GM12878 (cell line): Measurements from ENCODE around the gene C15orf39. TPM values are rescaled to one million over a fixed set of nuclear protein-coding genes. Genes with fewer than 3 reads are reported as not detected.
A peak's percentile ranks its signal among the peaks of the same experiment; 100 is the strongest.

Experiments
- ATAC-seq: fragments of 200-7000 bp; cut with Tn5 transposase; 3 replicates; pipeline ENCODE4 v1.9.1; 2020; ENCODE audit warnings: mild to moderate bottlenecking, moderate library complexity
- BruUV-seq: library from RNA; stranded (reverse); fragments of 400-500 nt; replicated peaks from 2 replicates; lab custom pipeline; 2021; lab: Mats Ljungman, UMichigan
- CTCF ChIA-PET: fragments of 300-600 bp; sonication (Branson Sonifier 250); formaldehyde crosslinking; extraction: SDS; loops from one replicate; lab custom pipeline; 2021; ENCODE audit warnings: inconsistent platforms; lab: Yijun Ruan, JAX
- POLR2A ChIA-PET: fragments of 350-600 bp; formaldehyde crosslinking; extraction: SDS; loops from one replicate; lab custom pipeline; 2021; ENCODE audit warnings: inconsistent platforms; lab: Charles Lee
- RAD21 ChIA-PET: fragments of 300-600 bp; sonication (Branson Sonifier 250); formaldehyde crosslinking; loops from one replicate; lab custom pipeline; 2023; ENCODE audit warnings: antibody characterized with exemption; ENCODE audit not compliant: unreplicated experiment; lab: Charles Lee
- SMC1A ChIA-PET: fragments of 300-600 bp; sonication (Branson Sonifier 250); formaldehyde crosslinking; loops from one replicate; lab custom pipeline; 2023; ENCODE audit not compliant: unreplicated experiment, uncharacterized antibody; lab: Charles Lee
- DNase-seq: peaks from one replicate; pipeline ENCODE4 v3.0.0-alpha.2; 2011; ENCODE audit warnings: low read depth, low spot score
- FAIRE-seq: peaks from 3 replicates; lab custom pipeline; 2011; peaks lifted over from hg19 to GRCh38; lab: Jason Lieb, UNC
- H2AFZ ChIP-seq: 2 replicates; pipeline ENCODE4 v1.6.0; 2011; ENCODE audit warnings: low read depth, low read length, control low read depth; ENCODE audit not compliant: control insufficient read depth
- H3K27ac ChIP-seq: 2 replicates; pipeline ENCODE4 v1.5.1; 2011; ENCODE audit warnings: control low read depth; ENCODE audit not compliant: control insufficient read depth, insufficient read depth
- H3K27me3 ChIP-seq, 2 experiments: replicated peaks in 1 of 2; 2 replicates each; pipeline versions ENCODE4 v1.6.0 to v1.6.1; 2011; ENCODE audit warnings: low read length in 1 of 2; ENCODE audit not compliant: control insufficient read depth in 2 of 2, insufficient read depth in 2 of 2
- H3K36me3 ChIP-seq, 2 experiments: 2 replicates each; pipeline ENCODE4 v1.5.1; 2011; ENCODE audit warnings: low read length in 1 of 2; ENCODE audit not compliant: control insufficient read depth in 2 of 2, insufficient read depth in 2 of 2
- H3K4me1 ChIP-seq: 2 replicates; pipeline ENCODE4 v1.6.1; 2011; ENCODE audit warnings: mild to moderate bottlenecking, low read length, moderate library complexity, mixed read lengths; ENCODE audit not compliant: control insufficient read depth, insufficient read depth
- H3K4me2 ChIP-seq: 2 replicates; pipeline ENCODE4 v1.6.0; 2011; ENCODE audit warnings: control low read depth; ENCODE audit not compliant: control insufficient read depth, insufficient read depth
- H3K4me3 ChIP-seq: fragments of 200-600 bp; sonication (generic); 2 replicates; pipeline ENCODE4 v1.5.1; 2016
- H3K79me2 ChIP-seq: 2 replicates; pipeline ENCODE4 v1.6.0; 2011; ENCODE audit warnings: low read length; ENCODE audit not compliant: control insufficient read depth, insufficient read depth
- H3K9ac ChIP-seq: 2 replicates; pipeline ENCODE4 v1.8.0; 2011; ENCODE audit warnings: low read length, control low read depth, mixed read lengths; ENCODE audit not compliant: control insufficient read depth, insufficient read depth
- H3K9me3 ChIP-seq: replicated peaks from 3 replicates; pipeline ENCODE4 v1.5.1; 2011; ENCODE audit warnings: mild to moderate bottlenecking, low read length; ENCODE audit not compliant: control insufficient read depth, insufficient read depth
- H4K20me1 ChIP-seq: 2 replicates; pipeline ENCODE4 v1.6.0; 2011; ENCODE audit not compliant: control insufficient read depth, insufficient read depth
- MAX ChIP-seq: IDR thresholded peaks from 2 replicates; pipeline ENCODE4 v1.6.1; 2012; ENCODE audit warnings: low read depth, low read length, improper control_type of control experiment
- NFXL1 ChIP-seq: fragments of 450-650 bp; IDR thresholded peaks from 2 replicates; pipeline ENCODE4 v1.6.1; 2017; ENCODE audit warnings: antibody characterized with exemption, mild to moderate bottlenecking, borderline replicate concordance
- PKNOX1 ChIP-seq: fragments of 450-650 bp; IDR thresholded peaks from 2 replicates; pipeline ENCODE4 v1.6.1; 2016; ENCODE audit warnings: mild to moderate bottlenecking
- POLR2A ChIP-seq: IDR thresholded peaks from 2 replicates; pipeline ENCODE4 v1.6.1; 2011; ENCODE audit warnings: low read depth, mild to moderate bottlenecking, low read length
- POLR2AphosphoS5 ChIP-seq: IDR thresholded peaks from 2 replicates; pipeline ENCODE4 v1.6.1; 2011; ENCODE audit warnings: mild to moderate bottlenecking, low read length, inconsistent platforms
- POU2F2 ChIP-seq: IDR thresholded peaks from 3 replicates; pipeline ENCODE4 v1.6.1; 2011; ENCODE audit warnings: low read depth, mild to moderate bottlenecking, low read length, borderline replicate concordance
- SMAD5 ChIP-seq: IDR thresholded peaks from 2 replicates; pipeline ENCODE4 v1.6.1; 2016; ENCODE audit warnings: antibody characterized with exemption, low read depth
- WGBS: methylation state at CpG from one replicate; pipeline ENCODE4 v1.1.6; 2016; ENCODE audit warnings: low lambda C conversion rate; ENCODE audit not compliant: insufficient replicate concordance, insufficient coverage; ENCODE audit errors: missing lambda C conversion rate; 5-methylcytosine and 5-hydroxymethylcytosine counted together
- in situ Hi-C: fragments of 300-500 bp; cut with MboI; formaldehyde crosslinking; loops from 9 replicates; pipeline ENCODE4 v1.14.3; 2018; ENCODE audit warnings: mixed read lengths
- intact Hi-C: fragments of 100-400 bp; cut with micrococcal nuclease; formaldehyde crosslinking; loops from one replicate; pipeline ENCODE4 v1.14.2; 2022; ENCODE audit not compliant: unreplicated experiment
- polyA plus RNA-seq, 11 experiments: library from polyadenylated mRNA; depleted of rRNA in 4 of 11; unstranded in 6 of 11; stranded (reverse) in 5 of 11; fragments of >200 nt; fragmentation: Nextera tagmentation in 4 of 11; fragmentation: Illumina TruSeq in 1 of 11; extraction: Ambion mirVana in 4 of 11; extraction: Trizol in 1 of 11; gene quantifications; 1 replicate in 1 of 11; 2 replicates in 10 of 11; pipeline versions ENCODE4 v1.2.1 to v1.2.3, GENCODE V29; 2011 to 2016; ENCODE audit warnings: inconsistent platforms in 2 of 11, missing spikeins in 2 of 11, low read depth in 1 of 11
- total RNA-seq, 4 experiments: library from RNA; depleted of rRNA in 3 of 4; stranded (reverse); fragments of >200 nt in 3 of 4; fragmentation: Illumina TruSeq in 1 of 4; extraction: Trizol in 1 of 4; gene quantifications; 2 replicates each; pipeline versions ENCODE4 v1.2.1 to v1.2.3, GENCODE V29; 2013 to 2021

The C15orf39 gene
- total and polyA plus RNA-seq, 10 of the 15 experiments (the other 5 are each of a cell fraction or from before 2014, with no cell fraction given): 2.3 to 139 (median 33.0) TPM

- intact Hi-C loops: loop anchor here (1.0 to 5.0 kb wide), 6 partner anchors 73 to 247 kb away; partner anchors contain the start of gene RPP25
- DNase-seq: no peak
- in situ Hi-C loops: loop anchor here (5.0 kb wide), 1 partner anchor 92 kb away; no protein-coding TSS in a partner anchor
- Histone ChIP-seq H3K4me1 (peaks cover 36% of the 10 kb centered on the region), H3K9ac (peak overlapping the region; percentile 98), H3K79me2 (peaks cover 95% of the 10 kb centered on the region)
- POLR2A ChIA-PET: interaction anchor here (0.8 to 4.0 kb wide), 11 partner anchors 16 to 175 kb away, joined by 3 to 51 read pairs (median 4); no protein-coding TSS in a partner anchor
- SMC1A ChIA-PET: interaction anchor here (0.5 to 5.0 kb wide), 26 partner anchors 9 to 248 kb away, joined by 3 to 49 read pairs (median 4); partner anchors contain the start of genes PPCDC and SIN3A
- BruUV-seq: no TSS peak
- TF ChIP-seq POU2F2 (no peak), PKNOX1 (peak; percentile 53; the same call in 1 of the 2 replicates), MAX (no peak), NFXL1 (no peak), POLR2AphosphoS5 (peak; percentile 66), SMAD5 (peak; percentile 72; the same call in 1 of the 2 replicates), POLR2A (peak; percentile 61)
- TF ChIP-seq, all 136 proteins: peak for 4
- no peak overlapping the region for H2AFZ ChIP-seq
- peak overlapping the region; percentile 75 for H3K4me2 ChIP-seq
- H3K27me3 ChIP-seq: no peaks in the 10 kb centered on the region
- CTCF ChIA-PET: interaction anchor here (0.7 to 7.5 kb wide), 25 partner anchors 13 to 302 kb away, joined by 3 to 95 read pairs (median 4); partner anchors contain the start of gene PPCDC
- ATAC-seq (peak; percentile 7), FAIRE-seq (no peak)
- 0% methylated on average over 1 of the region's 1 CpG for WGBS
- RAD21 ChIA-PET: interaction anchor here (0.9 to 3.2 kb wide), 21 partner anchors 11 to 302 kb away, joined by 3 to 65 read pairs (median 10); partner anchors contain the start of gene PPCDC
- no peaks in the 10 kb centered on the region for H3K9me3 ChIP-seq
- H4K20me1 ChIP-seq: peaks cover 32% of the 10 kb centered on the region
- peak overlapping the region; percentile 98 for H3K27ac ChIP-seq
- H3K4me3 ChIP-seq: peak overlapping the region; percentile 88
- peaks cover 27 to 35% of the 10 kb centered on the region in 2 experiments for H3K36me3 ChIP-seq
These were observed 2.2 kb downstream of the C15orf39 start for GRCh38 chr15:75203908-75204263.
